GM13976 (cell line): ENCODE results near the gene RALGAPA1.
"Not testable (repeated sequence)": the region's sequence is repeated elsewhere in the genome, so short reads cannot be mapped to it uniquely, and the experiment has no call there.

Source experiments
- DNase-seq: peaks from one replicate; pipeline ENCODE4 v3.0.0; 2012; ENCODE audit warnings: low spot score
- CTCF ChIP-seq: IDR thresholded peaks from 2 replicates; pipeline ENCODE4 v1.5.1; 2012; ENCODE audit warnings: borderline replicate concordance, mild to moderate bottlenecking; ENCODE audit not compliant: insufficient read depth; ENCODE audit errors: extremely low read depth, missing control alignments, control extremely low read depth
- in situ Hi-C: fragments of 300-500 bp; cut with MboI; formaldehyde crosslinking; loops from one replicate; pipeline ENCODE4 v1.12.0; 2022; ENCODE audit warnings: low sequenced_read_pairs, mixed read lengths, inconsistent platforms; ENCODE audit not compliant: unreplicated experiment

The RALGAPA1 gene

GRCh38 chr14:35827678-35828472 is 18.8 kb upstream of the RALGAPA1 start:
- in situ Hi-C loops: no loop called here
- TF ChIP-seq CTCF: no peak
- no peak for DNase-seq

GRCh38 chr14:35826952-35827416 is 17.9 kb upstream of the RALGAPA1 start:
- in situ Hi-C loops: no loop called here
- no peak for TF ChIP-seq CTCF
- DNase-seq: no peak

GRCh38 chr14:35826218-35826951 is 17.3 kb upstream of the RALGAPA1 start, which contains the start of gene BRMS1L:
Gene BRMS1L (plus strand): TSS chr14:35826338. CDS start chr14:35826517, 179 bp downstream.
- in situ Hi-C loops: no loop called here
- DNase-seq: peak; percentile 98
- TF ChIP-seq CTCF: no peak

GRCh38 chr14:35825968-35826217 is 16.8 kb upstream of the RALGAPA1 start:
- TF ChIP-seq CTCF: no peak
- in situ Hi-C loops: no loop called here
- no peak for DNase-seq

GRCh38 chr14:35824446-35825165 is 15.5 kb upstream of the RALGAPA1 start:
- in situ Hi-C loops: loop anchor here (25.0 kb wide), 1 partner anchor 387 kb away; no protein-coding TSS in a partner anchor

GRCh38 chr14:35822501-35822900 is 13.4 kb upstream of the RALGAPA1 start:
- TF ChIP-seq CTCF: no peak
- in situ Hi-C loops: loop anchor here (25.0 kb wide), 1 partner anchor 385 kb away; no protein-coding TSS in a partner anchor
- no peak for DNase-seq

More at GRCh38 chr14:35824446-35825165, 15.5 kb upstream of the RALGAPA1 start:
- not testable (repeated sequence) for DNase-seq
